SH-SY5Y (cell line): ENCODE measurements around the gene ZNF525.

Experiments
- GATA2 ChIP-seq: IDR thresholded peaks from 2 replicates; pipeline ENCODE4 v1.6.1; 2011; ENCODE audit warnings: mild to moderate bottlenecking, low read depth, low read length
- GATA3 ChIP-seq: IDR thresholded peaks from 2 replicates; pipeline ENCODE4 v1.6.1; 2011; ENCODE audit warnings: low read depth, mild to moderate bottlenecking, low read length, moderate library complexity

DNA sequence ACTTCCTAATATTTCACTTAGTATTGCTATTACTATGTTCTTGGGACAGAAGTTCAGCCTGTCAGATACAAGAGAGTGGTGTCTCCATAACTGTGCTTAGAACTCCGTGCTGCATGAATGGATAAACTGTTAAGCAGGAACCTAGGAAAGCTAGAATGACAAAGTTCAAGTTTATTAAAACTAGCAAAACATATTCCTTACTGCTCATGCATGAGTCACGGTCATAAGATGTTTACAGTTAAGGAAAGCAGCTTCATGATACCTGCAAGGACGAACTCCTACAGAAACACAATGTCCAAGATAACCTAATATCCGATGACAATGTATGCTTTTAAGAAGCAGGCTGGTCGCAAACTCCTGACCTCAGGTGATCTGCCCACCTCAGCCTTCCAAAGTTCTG is 23.4 kb downstream of the ZNF525 start:
- TF ChIP-seq GATA3, result no peak
- TF ChIP-seq GATA2, result no peak
